HG03469 (cell line): Measurements from ENCODE around the gene RIMS1.

Experiments used
- ATAC-seq: cut with Tn5 transposase; IDR thresholded peaks from one replicate; pipeline ENCODE4 v1.9.1; 2021; ENCODE audit warnings: mild to moderate bottlenecking, moderate library complexity, moderate number of reproducible peaks; ENCODE audit not compliant: unreplicated experiment

The RIMS1 gene

GRCh38 chr6:72216222-72217068, 330.1 kb downstream of the RIMS1 start:
- ATAC-seq, result no peak

GRCh38 chr6:72217626-72218025, 331.3 kb downstream of the RIMS1 start:
- no peak for ATAC-seq

DNA sequence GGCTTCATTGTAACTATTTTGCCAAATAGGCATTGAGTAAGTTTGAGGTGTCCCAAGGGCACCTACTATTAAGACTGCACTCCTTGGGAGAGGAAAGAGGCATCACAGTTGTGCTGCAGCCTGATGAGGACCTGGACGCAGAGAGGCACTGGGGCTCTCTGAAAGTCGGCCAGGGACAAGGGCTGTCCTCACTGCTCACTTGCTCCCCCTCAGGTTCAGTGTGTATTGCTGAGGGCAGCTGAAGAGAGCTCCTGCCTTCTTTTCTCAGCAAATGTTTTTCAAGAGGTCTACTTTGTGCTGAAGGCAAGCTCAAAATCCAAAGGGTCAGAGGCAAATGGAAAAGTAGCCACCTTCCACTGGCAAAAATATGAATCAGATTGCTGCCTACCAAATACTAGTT, 331.8 kb downstream of the RIMS1 start:
- no peak for ATAC-seq

DNA sequence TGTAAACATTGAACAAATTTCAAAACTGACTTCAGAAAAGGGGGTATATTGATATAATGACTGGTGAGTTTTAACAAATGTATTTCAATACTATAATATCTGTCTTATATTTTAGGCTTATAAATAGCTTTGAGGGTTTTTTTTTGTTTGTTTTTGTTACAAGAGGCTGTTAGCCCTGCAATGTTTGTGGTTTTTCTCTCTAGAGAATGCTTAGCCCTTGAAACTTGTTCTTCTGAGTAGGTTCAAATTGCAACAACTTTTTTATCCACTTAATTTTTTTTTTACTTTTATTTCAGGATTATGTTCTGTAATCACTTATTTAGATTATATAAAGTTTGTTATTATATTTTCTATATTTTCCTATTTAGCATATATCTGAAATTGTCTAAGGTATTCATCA, 333.2 kb downstream of the RIMS1 start:
- ATAC-seq, result no peak

- ATAC-seq, result no peak
These were observed 351.7 kb downstream of the RIMS1 start for GRCh38 chr6:72238021-72238420.

- no peak for ATAC-seq
These were observed 352.6 kb downstream of the RIMS1 start for GRCh38 chr6:72238900-72239299.

- no peak for ATAC-seq
These were observed 359.2 kb downstream of the RIMS1 start for GRCh38 chr6:72245565-72245964.

GRCh38 chr6:72246926-72247325, 360.6 kb downstream of the RIMS1 start:
- no peak for ATAC-seq

DNA sequence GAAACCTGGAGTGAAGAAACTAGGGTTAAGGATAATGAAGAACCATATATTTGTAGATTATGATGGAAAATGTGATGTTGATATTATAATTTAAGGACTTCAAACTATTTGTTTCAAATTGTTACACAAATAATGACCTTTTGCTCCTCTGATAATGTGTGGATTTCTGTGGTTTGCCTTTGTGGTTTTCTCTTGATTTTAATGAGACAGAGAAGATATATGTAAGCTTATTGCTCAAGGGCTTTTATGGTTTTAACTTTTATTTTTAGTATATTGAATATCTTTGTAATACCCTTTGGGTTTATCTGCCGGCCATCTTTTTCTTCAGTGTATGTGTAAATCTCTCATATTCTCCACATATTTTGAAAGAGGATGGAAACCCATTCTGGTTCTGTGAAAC, 362.3 kb downstream of the RIMS1 start:
- no peak for ATAC-seq

DNA sequence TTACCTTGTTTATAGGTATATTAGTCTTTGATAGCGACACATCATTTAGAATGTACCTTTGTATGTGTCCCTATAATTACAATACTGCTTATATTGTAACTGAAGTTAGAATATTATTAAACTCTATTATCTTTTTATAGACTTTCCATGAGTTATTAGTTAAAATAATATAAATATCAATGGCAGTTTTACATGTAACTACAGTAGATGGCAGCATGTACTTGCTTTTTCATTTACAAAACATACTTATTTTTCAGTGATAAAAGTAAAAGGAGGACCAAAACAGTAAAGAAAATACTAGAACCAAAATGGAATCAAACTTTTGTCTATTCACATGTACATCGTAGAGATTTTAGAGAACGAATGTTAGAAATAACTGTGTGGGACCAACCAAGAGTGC, 364.3 kb downstream of the RIMS1 start:
- ATAC-seq, result no peak

- ATAC-seq, result no peak
These were observed 374.1 kb downstream of the RIMS1 start for GRCh38 chr6:72260489-72260888.

DNA sequence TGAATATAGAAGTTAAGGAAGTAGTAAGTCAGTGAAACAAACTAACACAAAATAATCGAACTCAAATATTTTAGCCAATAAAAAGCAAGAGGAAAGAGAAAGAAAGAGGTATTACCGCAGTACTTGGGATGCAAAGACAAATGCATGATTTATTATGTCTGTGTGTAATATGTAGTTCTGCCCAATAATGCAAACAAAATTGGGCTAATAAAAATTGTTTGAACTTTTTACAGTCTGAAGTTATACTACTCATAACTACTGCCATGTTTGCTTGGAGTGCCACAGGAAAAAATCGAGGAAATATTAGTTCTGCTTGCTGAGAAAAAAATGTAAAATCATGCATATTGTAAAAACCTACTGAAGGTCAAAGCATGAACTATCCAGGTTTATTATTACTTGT, 375.2 kb downstream of the RIMS1 start:
- no peak for ATAC-seq

DNA sequence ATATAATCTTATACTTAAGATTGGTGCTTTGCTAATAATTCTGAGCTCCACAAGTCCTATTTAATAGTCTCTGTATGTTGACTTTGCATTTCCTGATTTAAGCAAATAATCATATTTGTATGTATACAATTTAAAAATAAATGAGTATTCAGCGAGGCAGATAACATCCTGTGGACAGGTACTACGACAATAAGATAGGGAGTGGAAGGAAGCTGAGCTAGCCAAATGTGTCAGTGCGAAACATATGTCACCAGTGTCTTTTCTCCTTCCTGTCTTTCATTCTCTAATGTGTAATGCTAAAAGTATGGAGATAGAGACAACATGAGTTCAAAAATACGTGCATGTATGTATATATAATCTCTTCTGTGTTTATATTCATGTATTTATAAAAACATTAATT, 375.9 kb downstream of the RIMS1 start:
- ATAC-seq, result no peak

DNA sequence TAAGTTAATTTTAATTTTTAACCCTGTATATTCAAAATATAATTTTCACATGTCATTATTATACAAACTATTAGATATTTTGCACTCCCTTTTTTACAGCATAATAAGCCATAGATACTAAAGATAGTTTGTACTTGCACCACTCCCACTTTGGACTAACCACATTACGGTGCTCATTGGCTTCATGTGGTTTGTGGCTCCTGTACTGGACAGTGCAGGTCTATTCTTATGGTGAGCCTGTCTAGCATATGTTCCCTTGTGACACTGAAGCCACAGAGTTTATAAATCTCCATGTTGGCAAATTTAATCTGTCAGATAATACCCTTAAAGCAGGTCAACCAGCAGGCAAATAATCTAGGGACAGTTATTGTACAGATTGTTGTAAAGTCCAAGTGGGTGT, 381.1 kb downstream of the RIMS1 start:
- ATAC-seq, result no peak

- ATAC-seq, result no peak
These were observed 385.2 kb downstream of the RIMS1 start for GRCh38 chr6:72271531-72271930.

DNA sequence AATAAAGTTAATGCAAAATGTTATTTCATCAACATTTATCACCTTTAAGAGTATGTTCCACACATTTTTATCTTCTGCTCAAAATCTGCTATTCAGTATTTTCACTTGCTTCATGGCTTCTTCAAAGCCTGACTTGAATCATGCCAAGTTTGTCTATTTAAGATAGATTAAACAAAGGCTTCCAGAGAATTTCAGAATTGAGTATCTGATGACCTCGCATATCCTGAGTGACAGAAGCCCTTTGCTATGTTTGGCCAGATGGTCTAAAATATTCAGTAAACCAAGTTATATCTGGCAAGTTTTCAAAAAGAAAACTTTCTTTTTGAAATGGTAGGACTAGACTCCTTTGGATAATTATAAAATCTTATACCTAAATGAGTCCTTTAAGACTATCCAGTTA, 386.6 kb downstream of the RIMS1 start:
- no peak for ATAC-seq

- ATAC-seq, result no peak
These were observed 389.5 kb downstream of the RIMS1 start for GRCh38 chr6:72275888-72276287.

DNA sequence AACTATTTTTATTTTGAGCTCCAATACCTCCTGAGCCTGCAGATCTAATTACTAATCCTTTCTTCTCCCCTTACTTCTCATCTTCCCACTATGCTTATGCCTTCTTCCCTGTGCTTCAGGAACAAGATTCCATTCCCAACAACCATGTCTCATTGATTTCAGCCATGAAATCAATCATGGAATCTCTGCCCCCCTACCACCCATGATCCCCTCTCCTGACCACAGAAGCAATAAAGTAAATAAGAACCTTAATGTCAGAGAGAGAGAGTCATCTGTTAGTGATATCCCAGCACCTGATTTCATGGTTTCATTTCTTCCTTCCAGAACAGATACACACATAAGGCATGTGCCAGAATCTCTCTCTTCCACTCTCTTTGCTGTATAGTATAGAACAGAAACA, 395.9 kb downstream of the RIMS1 start:
- ATAC-seq, result no peak

DNA sequence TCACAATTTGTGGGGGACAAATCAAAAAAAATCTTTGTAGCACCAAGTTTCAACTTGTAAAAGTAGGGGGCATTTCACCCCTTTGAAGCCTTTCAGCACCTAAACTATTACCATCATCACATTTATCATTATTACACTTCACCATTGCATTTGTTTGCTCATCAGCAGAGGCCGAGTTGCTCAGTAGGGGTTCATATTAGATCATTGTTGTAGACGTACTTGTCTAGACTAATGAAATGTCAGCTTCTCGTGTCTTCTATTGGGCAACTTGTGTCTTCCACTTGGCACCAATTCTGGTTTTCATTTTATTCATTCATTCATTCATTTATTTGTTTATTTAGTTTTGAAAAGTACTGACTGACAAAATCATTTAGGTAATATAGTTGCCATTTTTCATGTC, 397.2 kb downstream of the RIMS1 start:
- ATAC-seq, result no peak

- ATAC-seq, result no peak
These were observed 400.6 kb downstream of the RIMS1 start for GRCh38 chr6:72286911-72287311.

- no peak for ATAC-seq
These were observed 401.5 kb downstream of the RIMS1 start for GRCh38 chr6:72287801-72288200.

DNA sequence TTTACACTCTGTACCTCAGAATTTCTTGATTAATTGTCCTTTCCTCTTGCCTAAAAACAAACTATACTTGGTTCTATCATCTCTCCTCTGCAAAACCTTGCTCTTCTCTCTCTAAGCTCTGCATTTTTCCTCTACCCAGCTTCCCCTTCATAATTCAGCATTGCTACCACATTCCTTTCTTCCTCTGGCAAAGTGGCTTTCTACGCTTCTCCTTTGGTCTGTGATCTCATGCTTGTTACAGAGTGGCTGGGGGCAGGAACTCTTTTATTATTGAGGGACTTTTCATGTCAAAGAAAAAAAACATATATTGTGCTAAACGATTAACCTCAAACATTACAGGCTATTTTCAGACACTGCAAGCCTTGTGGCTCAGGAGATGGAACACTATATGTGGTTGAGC, 402.2 kb downstream of the RIMS1 start:
- ATAC-seq, result no peak

- ATAC-seq, result no peak
These were observed 404.3 kb downstream of the RIMS1 start for GRCh38 chr6:72290620-72291019.
